ENCODE measurements around the gene CAMK1D.
"Not testable (repeated sequence)": the region's sequence is repeated elsewhere in the genome, so short reads cannot be mapped to it uniquely, and the experiment has no call there.

The CAMK1D gene

GRCh38 chr10:12801214-12802087 is 452.1 kb downstream of the CAMK1D start:
- DNase-seq = no peak

- no peak for DNase-seq
Measured at GRCh38 chr10:12803776-12804175, 454.4 kb downstream of the CAMK1D start.

GRCh38 chr10:12806228-12807095 is 457.1 kb downstream of the CAMK1D start:
- DNase-seq = no peak

DNA sequence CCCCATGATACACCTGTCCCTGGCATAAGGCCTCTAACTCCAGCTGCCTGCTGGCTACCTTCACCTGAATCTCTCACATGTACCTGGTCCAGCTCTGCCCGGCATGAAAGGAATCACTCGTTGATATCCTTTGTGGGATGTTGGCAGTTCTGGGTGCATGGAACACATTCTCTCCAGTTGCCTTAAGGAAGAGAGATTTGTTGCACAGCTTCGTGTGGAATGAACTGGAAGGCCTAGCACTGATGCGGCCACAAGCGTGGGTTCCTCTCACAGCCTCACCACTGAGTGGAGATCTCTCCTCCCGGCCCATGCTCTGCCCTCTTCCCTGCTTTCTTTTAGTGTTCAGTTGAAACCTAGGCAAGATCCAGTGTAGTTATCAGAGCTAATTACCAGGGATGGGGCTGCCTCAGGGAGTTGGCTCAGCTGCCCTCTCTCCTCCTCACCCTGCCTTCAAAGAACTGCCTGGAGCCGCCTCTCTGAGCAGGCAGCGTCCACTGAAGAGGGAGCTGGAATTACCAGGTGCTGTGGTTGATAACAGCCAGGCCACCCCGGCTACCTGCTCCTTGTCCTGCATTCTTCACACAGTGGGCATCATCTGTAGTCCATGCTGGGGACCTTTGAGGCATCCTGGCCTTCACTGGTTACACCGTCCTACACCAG is 457.9 kb downstream of the CAMK1D start:
- no peak for DNase-seq

- no peak for DNase-seq
Measured at GRCh38 chr10:12808014-12808613, 458.8 kb downstream of the CAMK1D start.

DNA sequence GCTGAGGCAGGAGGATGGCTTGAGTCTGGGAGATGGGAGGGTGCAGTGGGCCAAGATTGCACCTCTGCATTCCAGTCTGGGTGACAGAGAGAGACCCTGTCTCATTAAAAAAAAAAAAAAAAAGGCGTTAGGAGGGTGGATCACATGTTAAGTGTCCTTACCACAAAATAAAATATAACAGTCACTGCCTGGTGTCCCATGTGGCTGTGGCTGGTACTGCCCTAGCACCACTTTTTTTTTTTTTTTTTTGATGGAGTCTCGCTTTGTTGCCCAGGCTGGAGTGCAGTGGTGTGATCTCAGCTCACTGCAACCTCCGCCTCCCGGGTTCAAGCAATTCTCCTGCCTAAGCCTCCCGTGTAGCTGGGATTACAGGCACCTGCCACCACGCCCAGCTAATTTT is 460.7 kb downstream of the CAMK1D start:
- not testable (repeated sequence) for DNase-seq

DNA sequence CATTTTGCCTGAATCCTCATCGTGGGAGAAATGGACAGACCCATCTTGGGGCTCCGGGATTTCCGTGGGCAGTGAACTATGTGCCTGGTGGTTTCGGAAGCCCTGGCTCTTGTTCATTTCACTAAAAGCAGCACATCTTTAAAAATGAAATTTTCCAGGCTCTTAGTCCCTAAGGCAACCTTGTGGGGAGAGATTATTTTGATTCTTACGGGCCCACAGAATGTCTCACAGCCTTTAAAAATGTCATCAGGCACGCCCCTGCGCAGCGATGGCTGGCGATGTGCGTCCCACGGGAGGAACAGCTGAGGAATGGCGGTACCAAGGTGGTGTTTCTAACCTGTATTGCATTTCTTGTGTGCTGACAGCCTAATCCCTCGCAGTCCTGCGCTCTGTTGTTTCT is 462.5 kb downstream of the CAMK1D start:
- no peak for DNase-seq

DNA sequence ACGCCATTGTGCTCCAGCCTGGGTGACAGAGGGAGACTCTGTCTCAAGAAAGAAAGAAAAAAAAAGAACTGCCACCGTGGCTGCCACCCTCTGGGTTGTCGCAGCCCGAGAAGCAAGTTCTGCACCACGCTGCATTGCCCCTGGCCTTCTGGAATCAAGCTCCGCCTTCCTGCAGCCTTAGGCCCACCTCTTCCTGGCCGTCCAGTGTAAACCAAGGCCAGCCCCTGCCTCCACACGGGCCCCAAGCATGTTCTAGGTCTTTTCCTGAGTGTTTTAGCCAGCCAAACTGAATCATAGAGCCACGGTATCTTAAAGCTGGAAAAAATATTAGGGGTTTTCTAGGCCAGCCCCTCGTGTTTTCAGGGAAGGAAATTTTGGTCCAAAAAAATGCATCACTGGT is 463.2 kb downstream of the CAMK1D start:
- DNase-seq = no peak

GRCh38 chr10:12814166-12814565 is 464.8 kb downstream of the CAMK1D start:
- no peak for DNase-seq

GRCh38 chr10:12819071-12819470 is 469.7 kb downstream of the CAMK1D start:
- DNase-seq = no peak

- DNase-seq = no peak
Measured at GRCh38 chr10:12819656-12820055, 470.3 kb downstream of the CAMK1D start.

DNA sequence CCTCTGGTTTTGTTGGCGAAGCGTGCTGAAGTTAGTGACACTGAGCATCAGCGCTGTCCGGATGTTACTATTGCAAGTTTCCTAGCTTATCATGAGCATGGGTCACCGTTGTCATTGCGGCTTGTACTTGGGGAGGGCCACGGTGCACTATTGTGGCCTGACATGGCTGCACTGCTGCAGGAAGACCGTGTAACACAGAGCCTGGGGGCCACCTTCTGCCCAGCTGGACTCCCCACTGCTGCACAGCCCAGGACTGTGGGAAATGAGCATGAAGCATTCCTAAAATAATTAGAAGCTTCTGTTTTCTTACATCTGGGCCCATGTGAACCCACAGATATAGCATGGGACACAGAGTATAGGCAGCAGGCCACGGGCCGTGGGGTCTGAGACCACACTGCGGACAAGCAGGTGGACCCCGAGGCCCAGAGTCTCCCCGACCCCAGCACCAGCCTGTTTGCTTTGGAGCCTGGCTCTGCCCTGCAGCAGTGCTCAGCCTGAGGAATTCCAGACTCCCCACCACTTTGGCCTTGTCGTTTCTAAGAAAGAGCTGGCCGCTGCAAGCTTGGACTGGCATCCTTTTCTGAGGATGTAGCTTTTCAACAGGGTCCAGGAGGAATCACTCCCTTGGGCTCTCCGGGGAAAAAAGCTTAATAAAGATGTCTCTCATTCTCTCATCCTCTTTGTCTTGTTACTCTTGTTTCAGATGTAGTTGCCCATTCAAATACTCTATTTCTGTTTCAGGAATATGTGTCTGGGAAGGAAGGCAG is 473.0 kb downstream of the CAMK1D start:
- no peak for DNase-seq

- no peak for DNase-seq
Measured at GRCh38 chr10:12822893-12823170, 473.5 kb downstream of the CAMK1D start.

- DNase-seq = no peak
Measured at GRCh38 chr10:12823328-12823727, 474.0 kb downstream of the CAMK1D start.

GRCh38 chr10:12825260-12825849 is 476.0 kb downstream of the CAMK1D start:
- no peak for DNase-seq

DNA sequence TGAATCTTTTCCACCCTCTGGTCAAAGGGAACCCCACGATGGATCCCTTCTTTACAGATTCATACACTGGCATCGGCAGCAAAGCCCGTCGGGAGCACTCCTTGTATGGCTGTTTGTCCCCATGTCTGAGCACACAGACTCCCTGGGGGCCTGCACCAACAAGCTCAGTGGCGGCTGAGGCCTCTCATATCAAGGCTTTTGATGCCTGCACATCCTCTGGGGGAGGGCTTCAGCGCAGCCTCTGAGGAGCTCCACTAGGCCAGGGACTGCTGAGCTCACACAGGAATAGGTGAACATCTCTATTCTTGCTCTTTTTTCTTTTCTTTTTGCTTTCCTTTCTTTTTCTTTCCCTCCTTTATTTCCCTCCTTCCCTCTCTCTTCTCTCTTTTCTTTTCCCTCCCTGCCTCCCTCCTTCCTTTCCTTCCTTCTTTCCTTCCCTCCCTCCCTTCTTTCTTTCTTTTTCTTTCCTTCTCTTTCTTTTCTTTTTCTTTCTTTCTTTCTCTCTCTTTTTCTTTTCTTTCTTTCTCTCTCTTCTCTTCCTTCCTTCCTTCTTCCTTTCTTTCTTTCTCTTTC is 477.5 kb downstream of the CAMK1D start:
- no peak for DNase-seq

DNA sequence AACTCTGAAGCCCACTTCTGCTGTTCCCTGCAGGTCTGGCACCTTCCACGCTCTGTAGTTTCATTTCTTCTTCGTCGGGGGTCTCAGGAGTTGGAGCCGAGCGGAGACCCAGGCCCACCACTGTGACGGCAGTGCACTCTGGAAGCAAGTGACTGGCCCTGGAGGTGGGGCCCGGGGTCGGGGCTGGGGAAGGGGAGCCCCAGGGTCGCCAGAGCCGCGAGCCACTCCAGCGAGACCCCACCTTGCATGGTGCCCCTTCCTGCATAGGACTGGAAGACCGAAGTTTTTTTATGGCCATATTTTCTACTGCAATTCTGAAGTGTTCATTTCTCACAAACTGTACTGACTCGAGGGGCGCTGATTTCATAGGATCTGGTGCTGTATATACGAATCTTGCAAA is 479.4 kb downstream of the CAMK1D start:
- DNase-seq = no peak

GRCh38 chr10:12829831-12830390 is 480.6 kb downstream of the CAMK1D start:
- DNase-seq = no peak

DNA sequence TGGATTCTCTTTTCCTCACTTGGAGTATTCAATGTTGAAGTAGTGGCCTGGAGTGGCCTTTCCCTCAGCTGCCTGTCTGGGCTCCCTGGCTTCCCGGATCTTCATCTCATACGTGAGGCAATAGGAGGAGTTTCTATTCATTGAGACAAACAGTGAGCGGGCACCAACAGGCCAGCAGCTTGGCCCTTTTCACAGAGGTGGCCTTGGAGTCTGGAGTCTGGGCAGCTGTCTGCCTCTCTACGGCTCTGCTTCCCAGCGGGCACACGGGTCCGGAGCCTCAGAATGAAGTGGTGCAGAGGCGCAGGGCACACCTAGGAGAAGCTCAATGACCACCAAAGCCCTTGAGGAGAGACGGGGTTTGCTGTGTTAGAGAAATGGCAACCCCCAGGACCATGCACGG is 482.7 kb downstream of the CAMK1D start:
- DNase-seq = no peak

DNA sequence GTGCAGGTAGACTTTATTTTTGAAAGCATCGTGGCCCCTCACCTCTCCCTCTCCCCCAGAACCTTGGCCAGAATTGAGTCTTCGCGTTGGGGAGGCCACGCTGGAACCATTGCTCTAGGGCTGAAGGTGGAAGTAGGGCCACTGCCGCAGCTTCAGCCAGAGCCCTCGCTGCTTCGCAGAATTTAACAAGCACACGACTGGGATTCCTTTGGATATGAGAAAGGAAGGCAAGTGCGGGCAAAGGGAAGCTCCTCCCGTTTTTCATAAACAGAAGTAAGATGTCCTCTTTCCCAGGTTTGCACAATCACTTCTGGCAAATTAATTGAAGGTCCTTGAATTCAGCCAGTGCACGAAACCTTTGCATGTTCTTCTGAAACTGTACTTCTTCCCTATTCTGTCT is 484.1 kb downstream of the CAMK1D start:
- no peak for DNase-seq

DNA sequence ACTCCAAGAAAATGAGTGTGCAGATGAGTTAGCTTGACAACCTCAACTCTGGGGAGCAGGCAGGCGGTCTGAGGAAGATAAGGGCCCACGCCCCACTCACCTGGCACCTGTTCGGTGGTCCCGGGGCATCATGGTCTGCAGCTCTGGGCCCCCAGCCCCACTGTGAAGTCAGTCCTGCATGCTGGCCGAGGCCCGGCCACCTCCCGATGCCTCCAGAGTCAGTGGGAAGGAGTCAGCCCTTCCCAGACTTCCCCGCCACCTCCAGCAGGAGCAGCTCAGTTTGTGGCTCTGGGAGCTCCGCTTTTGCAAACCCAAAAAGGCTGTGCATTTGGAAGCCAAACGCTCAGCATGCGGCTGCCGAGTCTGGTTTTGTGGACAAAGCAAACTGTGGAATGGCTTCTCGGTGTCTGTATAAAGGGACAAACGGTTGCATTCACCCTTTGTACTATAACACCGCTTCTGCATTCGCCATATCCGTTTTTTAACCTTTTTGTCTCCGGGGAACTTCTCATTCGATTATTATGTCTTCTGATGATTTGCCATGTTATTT is 484.8 kb downstream of the CAMK1D start:
- no peak for DNase-seq
